ENCODE results near the gene CDKN2B.

CDKN2B gene

DNA sequence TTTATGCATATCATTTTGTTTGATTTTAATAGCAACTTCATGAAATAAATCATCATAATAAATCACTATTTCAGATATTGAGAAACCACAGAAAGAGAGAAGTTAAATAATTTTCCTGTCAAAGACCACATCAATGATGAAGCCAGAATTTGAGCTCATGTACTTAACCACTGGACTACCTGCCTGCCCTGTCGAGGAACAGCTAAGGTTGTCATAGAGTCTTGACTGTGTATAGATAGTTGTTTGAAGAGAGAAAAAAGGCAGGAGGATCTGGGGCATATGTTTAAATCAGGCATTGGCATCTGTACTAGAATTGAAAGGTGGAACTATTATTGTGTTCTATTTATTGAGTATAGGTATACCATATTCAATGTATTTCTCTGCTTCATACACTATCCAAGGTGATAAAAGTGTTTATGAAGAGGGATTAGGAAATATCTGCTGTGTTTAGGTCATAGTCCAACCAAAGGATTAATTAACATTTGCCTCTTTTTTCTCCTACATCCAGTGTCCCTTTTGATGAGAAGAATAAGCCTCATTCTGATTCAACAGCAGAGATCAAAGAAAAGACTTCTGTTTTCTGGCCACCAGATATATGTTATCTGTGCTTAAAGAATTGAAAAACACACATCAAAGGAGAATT lies 37.3 kb upstream of the CDKN2B start (continued):
- TF ChIP-seq ZFP3 (tag by site-specific recombination; IDR thresholded peaks at IDR 0.05; ENCODE audit: low read depth) = no peak
- TF ChIP-seq ZNF266 (tag by site-specific recombination; IDR thresholded peaks at IDR 0.05; ENCODE audit: low read depth) = no peak
- no peak for TF ChIP-seq KLF7 (tag by site-specific recombination; IDR thresholded peaks at IDR 0.05; ENCODE audit: borderline replicate concordance)
- TF ChIP-seq ZNF837 (tag by site-specific recombination; IDR thresholded peaks at IDR 0.05) = no peak
- TF ChIP-seq, protein P1, sequence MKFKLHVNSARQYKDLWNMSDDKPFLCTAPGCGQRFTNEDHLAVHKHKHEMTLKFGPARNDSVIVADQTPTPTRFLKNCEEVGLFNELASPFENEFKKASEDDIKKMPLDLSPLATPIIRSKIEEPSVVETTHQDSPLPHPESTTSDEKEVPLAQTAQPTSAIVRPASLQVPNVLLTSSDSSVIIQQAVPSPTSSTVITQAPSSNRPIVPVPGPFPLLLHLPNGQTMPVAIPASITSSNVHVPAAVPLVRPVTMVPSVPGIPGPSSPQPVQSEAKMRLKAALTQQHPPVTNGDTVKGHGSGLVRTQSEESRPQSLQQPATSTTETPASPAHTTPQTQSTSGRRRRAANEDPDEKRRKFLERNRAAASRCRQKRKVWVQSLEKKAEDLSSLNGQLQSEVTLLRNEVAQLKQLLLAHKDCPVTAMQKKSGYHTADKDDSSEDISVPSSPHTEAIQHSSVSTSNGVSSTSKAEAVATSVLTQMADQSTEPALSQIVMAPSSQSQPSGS (tag by site-specific recombination; IDR thresholded peaks at IDR 0.05; ENCODE audit: low read depth) = no peak

DNA sequence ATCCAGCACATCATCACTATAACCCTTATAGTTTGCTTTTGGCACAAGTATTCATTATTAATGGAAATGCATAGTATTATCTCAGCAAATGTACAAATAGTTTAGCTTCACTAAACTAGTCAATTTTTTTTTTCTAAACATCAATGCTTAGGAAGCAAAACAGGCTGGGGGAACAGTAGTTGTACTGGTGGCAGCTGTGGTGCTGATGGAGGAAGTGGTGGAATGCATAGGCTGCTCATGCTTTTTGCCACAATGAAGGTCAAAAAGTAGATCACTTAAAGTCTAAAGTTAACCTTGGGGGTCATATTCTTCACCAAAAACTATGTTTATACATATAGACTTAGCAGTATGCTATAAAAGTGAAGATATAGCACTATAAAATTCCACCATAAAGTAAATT lies 36.3 kb upstream of the CDKN2B start:
- Histone ChIP-seq H3K36me3 (ENCODE audit: control insufficient read depth in 2 of 2, insufficient read depth in 1 of 2, low read length in 2 of 2) (peaks cover 3 to 20% of the 10 kb centered on the region in 2 experiments; a peak in 2 of 3 replicates), H3K4me3 (ENCODE audit: low read depth, low read length) (no peak overlapping the region), H3K27ac (ENCODE audit: extremely low read depth, low read depth, low read length) (no peak overlapping the region), H3K4me1 (ENCODE audit: control insufficient read depth, insufficient read depth, low read length) (0 out of 2 replicates have a peak, but pooled peaks cover 10% of the 10 kb centered on the region), H3K9me3 (ENCODE audit: control insufficient read depth, insufficient read depth, low read depth, low read length) (no peaks in the 10 kb centered on the region)
- ChIA-PET POLR2A (interaction anchor here (1.0 kb wide), 1 partner anchor 51 kb away, joined by 3 read pairs; the partner anchor contains the start of genes CDKN2A and CDKN2B-AS1), CTCF (interaction anchor here (0.9 to 1.4 kb wide), 5 partner anchors 37 to 719 kb away, joined by 3 to 5 read pairs (median 4); no protein-coding TSS in a partner anchor)
- TF ChIP-seq, protein P2, sequence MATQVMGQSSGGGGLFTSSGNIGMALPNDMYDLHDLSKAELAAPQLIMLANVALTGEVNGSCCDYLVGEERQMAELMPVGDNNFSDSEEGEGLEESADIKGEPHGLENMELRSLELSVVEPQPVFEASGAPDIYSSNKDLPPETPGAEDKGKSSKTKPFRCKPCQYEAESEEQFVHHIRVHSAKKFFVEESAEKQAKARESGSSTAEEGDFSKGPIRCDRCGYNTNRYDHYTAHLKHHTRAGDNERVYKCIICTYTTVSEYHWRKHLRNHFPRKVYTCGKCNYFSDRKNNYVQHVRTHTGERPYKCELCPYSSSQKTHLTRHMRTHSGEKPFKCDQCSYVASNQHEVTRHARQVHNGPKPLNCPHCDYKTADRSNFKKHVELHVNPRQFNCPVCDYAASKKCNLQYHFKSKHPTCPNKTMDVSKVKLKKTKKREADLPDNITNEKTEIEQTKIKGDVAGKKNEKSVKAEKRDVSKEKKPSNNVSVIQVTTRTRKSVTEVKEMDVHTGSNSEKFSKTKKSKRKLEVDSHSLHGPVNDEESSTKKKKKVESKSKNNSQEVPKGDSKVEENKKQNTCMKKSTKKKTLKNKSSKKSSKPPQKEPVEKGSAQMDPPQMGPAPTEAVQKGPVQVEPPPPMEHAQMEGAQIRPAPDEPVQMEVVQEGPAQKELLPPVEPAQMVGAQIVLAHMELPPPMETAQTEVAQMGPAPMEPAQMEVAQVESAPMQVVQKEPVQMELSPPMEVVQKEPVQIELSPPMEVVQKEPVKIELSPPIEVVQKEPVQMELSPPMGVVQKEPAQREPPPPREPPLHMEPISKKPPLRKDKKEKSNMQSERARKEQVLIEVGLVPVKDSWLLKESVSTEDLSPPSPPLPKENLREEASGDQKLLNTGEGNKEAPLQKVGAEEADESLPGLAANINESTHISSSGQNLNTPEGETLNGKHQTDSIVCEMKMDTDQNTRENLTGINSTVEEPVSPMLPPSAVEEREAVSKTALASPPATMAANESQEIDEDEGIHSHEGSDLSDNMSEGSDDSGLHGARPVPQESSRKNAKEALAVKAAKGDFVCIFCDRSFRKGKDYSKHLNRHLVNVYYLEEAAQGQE (tag by site-specific recombination; IDR thresholded peaks at IDR 0.05) = no peak
- TF ChIP-seq SCRT2 (tag by site-specific recombination; IDR thresholded peaks at IDR 0.05) = 0 out of 2 replicates have a peak, but pooled peaks have one; percentile 3
- TF ChIP-seq ZNF664 (tag by site-specific recombination; IDR thresholded peaks at IDR 0.05) = peak; percentile 63; the same call in 1 of the 2 replicates

DNA sequence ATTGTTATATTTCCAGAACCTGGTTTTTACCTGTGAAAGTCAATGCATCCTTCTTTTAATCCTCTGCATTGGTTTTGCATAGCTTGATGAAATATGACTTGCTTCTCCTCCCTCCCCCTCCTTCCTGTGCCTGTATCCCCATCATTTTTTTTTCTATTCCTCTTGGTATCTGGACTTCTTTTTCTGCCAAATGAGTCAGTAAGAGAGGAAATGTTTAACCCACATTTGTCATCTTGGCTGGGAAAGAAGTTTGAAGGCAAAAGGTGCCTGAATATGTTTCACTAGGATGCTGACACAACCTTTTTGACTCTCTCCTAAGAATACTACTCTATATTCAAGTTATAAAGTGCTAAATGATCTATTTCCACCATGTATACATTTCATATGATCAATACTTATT lies 35.5 kb upstream of the CDKN2B start:
- H3K27ac ChIP-seq (ENCODE audit: extremely low read depth, low read depth, low read length) = no peak overlapping the region
- ChIA-PET POLR2A (no interaction called here), CTCF (interaction anchor here (0.5 to 0.9 kb wide), 2 partner anchors 718 to 1239 kb away, joined by 3 read pairs; no protein-coding TSS in a partner anchor)
- H3K4me1 ChIP-seq (ENCODE audit: control insufficient read depth, insufficient read depth, low read length) = peaks cover 10% of the 10 kb centered on the region; the same call in 1 of the 2 replicates
- TF ChIP-seq ZNF341 (tag by site-specific recombination; IDR thresholded peaks at IDR 0.05; ENCODE audit: low read depth) = no peak
- TF ChIP-seq, protein P3, sequence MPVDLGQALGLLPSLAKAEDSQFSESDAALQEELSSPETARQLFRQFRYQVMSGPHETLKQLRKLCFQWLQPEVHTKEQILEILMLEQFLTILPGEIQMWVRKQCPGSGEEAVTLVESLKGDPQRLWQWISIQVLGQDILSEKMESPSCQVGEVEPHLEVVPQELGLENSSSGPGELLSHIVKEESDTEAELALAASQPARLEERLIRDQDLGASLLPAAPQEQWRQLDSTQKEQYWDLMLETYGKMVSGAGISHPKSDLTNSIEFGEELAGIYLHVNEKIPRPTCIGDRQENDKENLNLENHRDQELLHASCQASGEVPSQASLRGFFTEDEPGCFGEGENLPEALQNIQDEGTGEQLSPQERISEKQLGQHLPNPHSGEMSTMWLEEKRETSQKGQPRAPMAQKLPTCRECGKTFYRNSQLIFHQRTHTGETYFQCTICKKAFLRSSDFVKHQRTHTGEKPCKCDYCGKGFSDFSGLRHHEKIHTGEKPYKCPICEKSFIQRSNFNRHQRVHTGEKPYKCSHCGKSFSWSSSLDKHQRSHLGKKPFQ (tag by site-specific recombination; IDR thresholded peaks at IDR 0.05) = no peak
- no peak for TF ChIP-seq GLI4 (tag by site-specific recombination; IDR thresholded peaks at IDR 0.05)
- TF ChIP-seq ZXDB (tag by site-specific recombination; IDR thresholded peaks at IDR 0.05) = no peak
- no peak for TF ChIP-seq ZNF19 (tag by site-specific recombination; IDR thresholded peaks at IDR 0.05; ENCODE audit: low read depth)
- TF ChIP-seq TRIM28 (IDR thresholded peaks at IDR 0.05; ENCODE audit: borderline replicate concordance, low read length) = no peak
- TF ChIP-seq, protein P4, sequence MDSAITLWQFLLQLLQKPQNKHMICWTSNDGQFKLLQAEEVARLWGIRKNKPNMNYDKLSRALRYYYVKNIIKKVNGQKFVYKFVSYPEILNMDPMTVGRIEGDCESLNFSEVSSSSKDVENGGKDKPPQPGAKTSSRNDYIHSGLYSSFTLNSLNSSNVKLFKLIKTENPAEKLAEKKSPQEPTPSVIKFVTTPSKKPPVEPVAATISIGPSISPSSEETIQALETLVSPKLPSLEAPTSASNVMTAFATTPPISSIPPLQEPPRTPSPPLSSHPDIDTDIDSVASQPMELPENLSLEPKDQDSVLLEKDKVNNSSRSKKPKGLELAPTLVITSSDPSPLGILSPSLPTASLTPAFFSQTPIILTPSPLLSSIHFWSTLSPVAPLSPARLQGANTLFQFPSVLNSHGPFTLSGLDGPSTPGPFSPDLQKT (IDR thresholded peaks at IDR 0.05; ENCODE audit: borderline replicate concordance, low read depth, low read length) = no peak
- no peak for TF ChIP-seq ZNF529 (tag by site-specific recombination; IDR thresholded peaks at IDR 0.05; ENCODE audit: insufficient replicate concordance)
- TF ChIP-seq ZNF175 (tag by site-specific recombination; IDR thresholded peaks at IDR 0.05) = no peak
- TF ChIP-seq ZFP37 (tag by site-specific recombination; IDR thresholded peaks at IDR 0.05) = no peak
- TF ChIP-seq ZNF747 (tag by site-specific recombination; IDR thresholded peaks at IDR 0.05) = no peak
- H3K4me3 ChIP-seq (ENCODE audit: low read depth, low read length) = no peak overlapping the region
- H3K36me3 ChIP-seq (ENCODE audit: control insufficient read depth in 2 of 2, insufficient read depth in 1 of 2, low read length in 2 of 2) = peaks cover 3 to 14% of the 10 kb centered on the region in 2 experiments; a peak in 2 of 3 replicates
- no peaks in the 10 kb centered on the region for H3K9me3 ChIP-seq (ENCODE audit: control insufficient read depth, insufficient read depth, low read depth, low read length)
